ENCODE results near the gene GPR151.
"Not testable (repeated sequence)": the region's sequence is repeated elsewhere in the genome, so short reads cannot be mapped to it uniquely, and the experiment has no call there.

GPR151 gene

DNA sequence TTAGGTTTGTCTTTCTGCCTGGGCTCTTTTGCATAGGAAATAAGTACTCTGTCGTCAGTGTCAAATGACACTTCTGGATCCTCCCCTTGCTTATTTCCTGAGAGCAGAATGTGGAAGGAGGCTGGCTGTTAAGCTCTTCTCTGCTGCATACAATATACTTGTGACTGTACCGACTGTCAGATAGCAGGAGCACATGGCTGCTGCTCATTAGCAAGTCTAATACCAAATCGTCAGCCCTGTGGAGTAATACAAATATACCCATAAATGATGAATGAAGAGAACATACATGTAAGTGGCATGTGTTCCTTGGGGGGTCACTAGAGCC lies at the start of gene GPR151:
Gene GPR151 (minus strand): TSS at position 40 of the 325 bp plus-strand sequence. CDS start 77 bp downstream, outside the sequence.
- no peak for DNase-seq (ENCODE audit: low read depth in 2 of 2)

DNA sequence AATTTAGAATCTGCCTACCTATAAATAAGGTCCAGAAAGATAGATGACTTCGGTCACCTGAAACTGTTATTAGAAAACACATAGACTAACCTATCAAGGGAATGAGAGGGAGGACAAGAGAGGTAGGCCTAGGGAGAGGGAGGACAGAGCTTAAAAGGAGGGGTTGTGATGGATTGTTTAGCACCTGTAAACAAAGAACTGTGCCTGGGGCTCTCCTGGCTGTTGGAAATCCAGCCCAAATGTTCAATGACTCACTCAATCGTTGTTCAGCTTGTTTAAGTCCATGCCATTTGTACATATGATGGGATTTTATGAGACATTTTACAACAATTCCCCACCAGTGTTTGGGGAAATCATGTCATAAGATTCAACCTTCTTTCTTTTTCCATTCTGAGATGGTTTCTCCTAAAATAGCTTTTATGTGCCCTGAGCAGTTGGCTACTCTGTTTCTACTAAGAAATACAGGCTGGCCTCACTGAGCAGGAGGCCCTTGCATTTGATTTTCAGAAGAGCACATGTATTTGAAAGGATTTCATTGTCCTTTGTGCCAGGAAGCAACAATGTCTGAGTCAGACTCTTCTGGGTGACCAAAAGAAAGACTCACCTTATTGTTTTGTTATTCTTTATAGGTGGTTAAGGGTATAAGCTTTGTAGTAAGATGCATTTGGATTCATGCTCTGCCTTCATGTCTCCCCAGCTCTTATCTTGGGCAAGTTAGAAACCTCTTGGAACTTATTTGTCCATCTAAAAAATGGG lies 48.2 kb upstream of the GPR151 start:
- DNase-seq (ENCODE audit: low read depth in 2 of 2) = no peak

DNA sequence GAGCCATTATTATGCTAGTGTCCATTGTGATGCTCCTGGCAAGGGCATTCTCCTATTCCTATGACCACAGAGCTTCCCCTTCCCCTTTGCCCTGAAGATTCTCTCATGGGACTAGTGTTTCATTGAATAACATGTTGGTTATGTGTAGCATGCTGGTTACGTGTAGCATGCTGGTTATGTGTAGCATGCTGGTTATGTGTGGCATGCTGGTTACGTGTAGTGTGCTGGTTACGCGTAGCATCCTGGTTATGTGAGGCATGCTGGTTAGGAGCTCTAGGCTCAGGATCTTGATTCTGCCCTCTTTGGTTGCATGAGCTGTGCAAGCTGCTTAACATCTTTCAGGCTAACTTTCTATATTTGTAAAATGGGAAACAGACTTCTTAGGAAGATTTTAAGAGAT lies 46.5 kb upstream of the GPR151 start:
- no peak for DNase-seq (ENCODE audit: low read depth in 2 of 2)

DNA sequence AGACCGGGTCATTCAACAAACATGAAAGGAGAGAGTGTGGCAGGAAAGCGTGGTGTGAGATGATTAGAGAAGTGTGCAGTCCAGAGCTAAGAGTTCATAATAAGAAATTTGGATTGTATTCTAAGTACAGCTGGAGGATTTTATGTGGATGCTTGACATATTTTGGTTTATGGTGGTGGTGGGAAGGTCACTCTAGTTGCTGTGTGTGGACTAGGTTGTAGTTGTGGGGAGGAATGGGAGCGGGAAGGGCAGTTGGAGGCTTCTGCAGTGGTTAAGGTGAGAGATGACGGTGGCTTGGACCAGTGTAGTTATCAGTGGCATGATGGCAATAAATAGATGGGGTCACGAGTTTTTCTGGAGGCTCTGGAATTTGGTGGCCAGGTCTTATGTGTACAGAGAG lies 45.7 kb upstream of the GPR151 start:
- DNase-seq (ENCODE audit: low read depth in 2 of 2) = no peak

DNA sequence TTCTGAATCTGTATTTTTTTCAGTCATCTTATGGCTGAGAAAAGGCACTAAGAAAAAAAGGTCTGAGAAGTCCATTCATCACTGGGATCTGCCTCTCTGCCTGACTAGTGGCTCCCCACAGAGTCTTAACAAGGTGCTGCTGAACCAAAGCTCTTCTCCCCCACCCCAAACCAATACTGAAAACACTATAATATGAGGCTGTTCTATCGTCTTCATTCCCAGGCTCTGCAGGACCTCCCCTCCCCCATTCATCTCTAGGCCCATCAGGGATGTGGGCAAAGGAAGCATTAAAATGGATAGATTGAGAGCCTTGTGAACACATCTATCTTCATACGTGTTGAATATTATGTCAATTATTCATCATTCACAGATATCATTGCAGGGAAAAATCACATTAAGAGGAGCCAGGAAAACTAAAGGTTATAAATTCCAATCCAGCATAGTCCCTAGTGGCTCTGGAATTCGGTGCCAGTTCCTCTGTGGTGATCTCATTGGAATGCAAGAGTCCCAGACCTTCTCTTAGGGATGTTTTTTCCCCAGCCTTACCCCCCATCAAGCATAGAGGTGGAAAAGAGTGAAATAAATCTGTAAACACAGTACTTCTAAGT lies 44.3 kb upstream of the GPR151 start:
- DNase-seq (ENCODE audit: low read depth in 2 of 2) = no peak

DNA sequence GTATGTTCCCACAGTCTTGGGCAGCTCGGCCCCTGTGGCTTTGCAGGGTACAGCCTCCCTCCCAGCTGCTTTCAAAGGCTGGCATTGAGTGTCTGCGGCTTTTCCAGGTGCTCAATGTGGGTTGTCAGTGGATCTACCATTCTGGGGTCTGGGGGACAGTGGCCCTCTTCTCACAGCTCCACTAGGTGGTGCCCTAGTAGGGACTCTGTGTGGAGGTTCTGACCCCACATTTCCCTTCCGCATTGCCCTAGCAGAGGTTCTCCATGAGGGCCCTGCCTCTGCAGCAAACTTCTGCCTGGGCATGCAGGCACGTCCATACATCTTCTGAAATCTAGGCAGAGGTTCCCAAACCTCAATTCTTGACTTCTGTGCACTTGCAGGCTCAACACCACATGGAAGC lies 40.9 kb upstream of the GPR151 start:
- DNase-seq (ENCODE audit: low read depth in 2 of 2) = not testable (repeated sequence)

DNA sequence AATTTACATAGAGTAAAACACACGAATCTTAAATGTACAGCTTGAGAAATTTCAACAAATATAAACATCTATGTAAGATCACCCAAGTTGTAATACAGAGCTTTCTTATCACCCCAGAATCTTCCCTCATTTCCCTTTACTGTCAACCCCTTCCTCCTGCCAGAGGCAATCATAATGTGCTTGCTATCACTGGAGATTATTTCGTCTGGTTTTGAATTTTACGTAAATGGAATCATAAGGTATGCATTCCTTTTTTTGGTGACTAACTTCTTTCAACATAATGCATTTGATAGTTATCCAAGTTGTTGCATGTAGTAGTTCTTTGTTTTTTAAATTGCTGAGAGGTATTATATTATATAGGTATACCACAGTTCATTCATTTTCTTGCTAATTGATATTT lies 37.5 kb upstream of the GPR151 start:
- no peak for DNase-seq (ENCODE audit: low read depth in 2 of 2)

DNA sequence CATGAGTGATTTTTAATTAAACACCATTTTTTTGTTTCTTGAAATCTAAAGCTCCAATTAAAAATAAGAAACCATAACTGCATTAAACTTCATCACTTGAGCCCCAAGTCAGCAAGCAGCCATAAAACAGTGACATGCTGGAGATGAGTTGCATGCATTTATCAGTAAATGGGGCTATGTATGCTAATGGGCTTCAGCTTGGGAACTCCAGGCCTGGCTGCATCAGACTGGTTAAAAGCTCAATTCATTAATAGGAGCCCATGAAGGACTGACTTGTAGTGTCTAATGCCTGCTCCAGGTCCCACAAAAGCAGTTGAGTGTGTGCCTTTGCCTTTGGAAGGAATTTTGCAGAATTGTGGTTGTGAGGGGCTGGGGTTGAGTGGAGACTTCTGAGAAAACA lies 33.6 kb upstream of the GPR151 start:
- DNase-seq (ENCODE audit: low read depth in 2 of 2) = no peak

DNA sequence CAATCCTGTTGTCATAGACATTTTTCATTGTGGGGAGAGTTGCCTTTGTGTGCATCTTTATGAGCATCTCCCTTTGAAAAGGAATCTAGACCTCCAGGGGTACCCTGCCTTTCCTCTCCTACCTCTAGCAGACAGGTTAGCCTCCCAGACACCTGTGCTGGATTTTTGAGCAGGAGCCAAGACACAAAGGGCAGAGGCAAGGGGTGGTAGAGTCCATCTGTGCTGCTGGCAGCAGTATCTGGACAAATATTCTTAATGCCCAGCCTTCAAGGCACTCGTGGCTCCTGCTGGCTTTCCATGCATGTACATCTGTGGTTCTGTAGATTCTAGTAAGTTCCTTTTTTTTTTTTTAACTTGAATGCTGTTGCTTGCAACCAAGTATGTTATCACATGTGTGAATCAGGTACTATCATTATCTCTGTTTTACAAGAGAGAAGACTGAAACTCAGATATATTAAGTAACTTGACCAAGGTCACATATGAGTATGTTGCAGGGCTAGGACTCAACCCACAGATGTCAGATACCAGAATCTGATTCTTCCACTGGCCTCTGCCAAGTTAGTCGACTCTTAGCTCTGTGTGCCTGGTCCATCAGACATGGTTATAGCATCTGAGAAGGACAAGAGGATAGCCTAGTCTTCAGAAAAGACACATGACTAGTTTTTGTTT lies 32.9 kb upstream of the GPR151 start:
- no peak for DNase-seq (ENCODE audit: low read depth in 2 of 2)

DNA sequence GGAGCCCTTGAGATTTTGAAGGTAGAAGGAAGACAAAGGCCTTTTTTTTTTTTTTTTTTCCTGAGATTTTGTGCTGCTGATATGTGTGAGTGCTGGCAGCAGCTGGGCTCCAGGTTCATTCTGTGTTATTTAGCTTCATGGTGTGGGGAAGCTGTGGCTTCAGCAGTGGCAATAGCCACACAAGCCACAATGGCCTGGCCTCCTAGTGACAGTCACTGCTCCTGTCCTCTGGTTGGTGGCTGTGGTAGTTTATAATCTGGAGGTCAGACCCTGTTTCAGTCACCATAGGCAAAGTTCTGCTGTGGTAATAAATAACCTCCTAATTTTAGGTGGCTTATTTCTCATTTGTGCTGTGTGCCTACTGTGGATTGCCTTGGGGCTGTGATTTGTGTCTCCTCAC lies 28.2 kb upstream of the GPR151 start:
- no peak for DNase-seq (ENCODE audit: low read depth in 2 of 2)

DNA sequence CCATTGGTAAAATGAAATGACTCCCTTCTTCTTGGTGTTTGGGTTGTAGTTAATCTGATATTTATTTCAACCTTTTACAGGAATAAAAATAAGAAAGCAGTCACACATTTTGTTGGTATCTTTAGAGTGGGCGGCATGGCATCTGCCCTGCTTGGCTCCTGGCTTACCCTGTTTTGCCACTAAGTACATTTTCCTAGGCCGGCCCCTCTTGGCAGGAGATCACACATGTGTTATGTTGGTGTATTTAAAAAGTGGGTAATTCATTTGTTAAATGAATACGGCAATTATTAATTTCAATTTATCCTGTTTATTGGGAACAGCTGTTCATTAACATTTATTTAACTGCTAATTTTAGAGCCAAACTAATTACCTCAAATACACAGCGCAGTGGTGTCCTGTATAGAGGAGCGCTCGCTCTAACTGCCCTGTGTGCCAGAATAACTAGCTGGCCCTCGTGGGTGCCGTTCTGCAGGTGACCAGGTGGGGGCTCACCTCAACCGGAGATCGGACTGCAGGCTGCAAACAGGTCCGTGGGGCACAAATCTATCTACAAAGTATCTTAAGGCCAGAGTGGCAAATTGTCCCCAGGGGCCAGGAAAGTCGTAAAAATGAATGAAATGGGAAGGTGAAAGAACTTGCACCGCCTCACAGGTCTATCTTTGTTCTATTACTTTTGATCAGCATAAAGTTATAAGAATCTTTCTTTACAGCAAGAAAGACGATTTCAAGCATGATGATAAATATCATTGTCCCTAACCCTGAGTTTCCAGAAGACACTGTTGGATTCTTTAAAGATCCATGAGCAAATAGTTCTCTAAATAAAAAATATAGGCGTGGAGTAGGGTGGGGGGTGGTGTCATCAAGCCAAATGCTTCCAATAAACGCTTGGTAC lies 26.2 kb upstream of the GPR151 start:
- DNase-seq (ENCODE audit: low read depth in 2 of 2) = peak; percentile 57 to 61

DNA sequence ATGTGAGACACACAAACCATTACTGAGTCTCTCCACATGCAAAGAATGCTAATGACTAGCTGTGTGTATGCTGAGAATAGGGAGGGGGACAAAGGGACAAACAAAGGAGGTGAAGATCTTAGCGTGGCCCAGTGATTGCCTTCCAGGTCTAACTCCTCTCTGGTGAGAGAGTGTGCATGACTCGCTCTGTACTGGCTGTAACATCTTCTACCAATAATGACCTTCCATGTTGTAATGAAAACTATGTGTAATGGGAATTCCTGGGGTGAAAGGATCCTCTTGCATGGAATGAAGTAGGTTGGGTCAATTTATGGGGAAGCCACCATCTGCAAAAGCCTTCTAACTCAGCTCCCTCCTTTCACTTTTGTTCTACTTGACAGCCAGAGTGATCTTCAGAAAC lies 24.4 kb upstream of the GPR151 start:
- no peak for DNase-seq (ENCODE audit: low read depth in 2 of 2)

DNA sequence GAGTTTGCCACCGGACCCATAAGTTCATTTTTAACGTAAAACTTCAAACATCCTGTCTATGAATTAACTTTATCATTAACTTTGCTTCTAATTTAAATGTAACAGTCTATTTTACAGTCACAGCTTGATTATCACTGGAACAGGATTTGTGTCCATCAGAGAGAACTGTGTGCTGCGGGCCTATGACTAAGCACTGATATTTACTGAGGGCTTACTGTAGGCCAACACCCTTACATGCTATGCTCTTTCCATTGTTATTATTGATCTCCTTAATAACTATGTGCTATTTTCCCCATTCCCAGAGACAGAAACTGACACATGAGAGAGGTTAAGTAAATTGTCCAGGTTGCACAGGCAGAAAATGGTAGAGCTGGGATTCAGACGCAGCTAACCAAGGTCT lies 24.0 kb upstream of the GPR151 start:
- no peak for DNase-seq (ENCODE audit: low read depth in 2 of 2)

DNA sequence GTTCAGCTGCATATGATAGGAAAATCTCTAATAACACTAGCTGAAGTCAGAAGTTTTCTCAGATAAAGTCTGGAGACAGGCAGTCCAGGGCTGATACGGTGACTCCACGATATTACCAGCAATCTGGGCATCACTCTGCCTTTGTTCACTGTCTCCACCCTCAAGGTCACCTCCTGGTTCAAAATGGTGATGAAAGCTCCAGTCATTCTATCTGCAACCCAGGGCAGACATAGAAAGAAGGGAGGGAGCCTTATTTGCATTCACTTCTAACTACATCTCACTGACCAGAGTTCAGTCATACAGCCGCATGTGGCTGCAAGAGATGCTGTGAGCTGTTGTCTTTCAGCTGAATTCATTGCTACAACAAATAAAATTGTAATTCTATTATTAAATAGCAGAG lies 22.4 kb upstream of the GPR151 start:
- no peak for DNase-seq (ENCODE audit: low read depth in 2 of 2)

DNA sequence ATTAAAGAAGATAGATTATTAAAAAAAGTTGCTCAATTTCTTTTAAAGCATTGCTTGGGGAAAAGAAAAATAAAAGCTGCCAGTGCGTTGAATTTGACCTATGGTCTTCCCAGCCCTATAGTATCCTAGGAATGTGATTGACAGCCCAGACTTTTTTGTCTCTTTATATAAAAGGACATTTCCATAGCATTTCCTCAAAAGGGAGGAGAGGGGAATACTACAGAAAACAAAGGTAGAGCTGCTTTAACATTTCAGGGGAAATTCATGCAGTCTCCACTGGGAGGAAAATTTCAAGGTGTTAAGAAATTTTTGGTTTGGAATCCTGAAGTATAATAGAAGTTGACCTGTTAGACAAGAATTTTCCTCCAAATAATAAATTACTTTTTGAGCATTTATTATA lies 17.9 kb upstream of the GPR151 start:
- no peak for DNase-seq (ENCODE audit: low read depth in 2 of 2)

DNA sequence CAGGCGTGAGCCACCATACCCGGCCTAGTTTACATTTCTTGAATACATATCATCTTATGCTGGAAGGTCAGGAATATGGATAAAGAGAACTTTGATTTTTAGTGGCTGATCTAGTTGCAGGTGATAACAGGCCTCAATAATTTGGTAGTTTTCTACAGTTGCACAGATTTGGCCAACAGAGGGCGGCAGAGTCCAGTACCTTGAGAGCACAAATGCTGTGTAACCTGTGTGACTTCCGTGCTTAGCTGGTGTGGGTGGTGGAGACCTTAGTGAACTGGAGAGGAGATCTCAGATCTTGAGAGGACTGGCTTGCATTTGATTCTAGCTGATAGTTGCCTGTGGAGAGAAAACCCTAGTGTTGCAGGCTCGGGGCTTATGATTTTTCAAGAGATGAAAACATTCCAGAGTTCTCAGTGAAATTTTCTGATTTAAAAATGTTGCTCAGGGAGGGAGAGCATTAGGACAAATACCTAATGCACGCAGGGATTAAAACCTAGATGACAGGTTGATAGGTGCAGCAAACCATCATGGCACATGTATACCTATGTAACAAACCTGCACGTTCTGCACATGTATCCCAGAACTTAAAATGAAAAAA lies 17.4 kb upstream of the GPR151 start:
- DNase-seq (ENCODE audit: low read depth in 2 of 2) = peak; percentile 66 to 71

DNA sequence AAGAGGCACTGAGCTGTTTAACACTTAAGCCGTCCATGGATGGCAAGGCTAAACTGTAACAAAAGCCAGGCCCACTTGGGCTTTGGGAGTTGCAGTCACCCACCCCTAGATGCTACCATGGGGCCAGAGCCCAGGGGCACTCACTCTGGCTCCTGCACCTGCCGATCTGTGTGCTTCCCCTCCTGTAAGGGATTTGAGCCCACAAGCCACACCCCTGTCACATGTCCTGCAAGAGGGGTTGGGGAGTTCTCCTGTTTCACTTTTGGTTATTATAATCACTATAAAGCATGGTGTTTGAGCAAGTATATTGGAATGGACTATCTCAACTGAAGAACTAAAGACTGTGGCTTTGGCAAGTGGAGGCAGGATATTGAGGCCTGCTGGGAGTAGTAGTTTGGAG lies 14.0 kb upstream of the GPR151 start:
- no peak for DNase-seq (ENCODE audit: low read depth in 2 of 2)

DNA sequence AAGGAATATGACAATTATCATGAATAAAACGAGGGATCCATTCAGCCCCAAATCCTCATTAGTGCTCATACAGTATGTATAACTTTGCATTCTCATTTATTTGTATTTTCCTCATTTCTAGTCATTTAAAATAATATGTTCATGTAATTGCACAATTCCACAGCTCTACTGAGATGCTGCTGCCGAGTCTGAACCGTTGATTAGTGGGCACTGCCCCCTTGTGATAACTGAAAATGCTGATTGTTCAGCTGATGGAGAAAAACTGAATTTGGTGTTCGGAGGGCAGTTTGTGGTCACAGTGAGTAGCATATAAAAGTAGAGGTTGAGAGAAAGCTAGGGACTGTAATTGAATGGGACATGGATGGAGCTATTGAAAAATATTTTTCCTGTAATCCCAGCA lies 12.2 kb upstream of the GPR151 start:
- no peak for DNase-seq (ENCODE audit: low read depth in 2 of 2)

DNA sequence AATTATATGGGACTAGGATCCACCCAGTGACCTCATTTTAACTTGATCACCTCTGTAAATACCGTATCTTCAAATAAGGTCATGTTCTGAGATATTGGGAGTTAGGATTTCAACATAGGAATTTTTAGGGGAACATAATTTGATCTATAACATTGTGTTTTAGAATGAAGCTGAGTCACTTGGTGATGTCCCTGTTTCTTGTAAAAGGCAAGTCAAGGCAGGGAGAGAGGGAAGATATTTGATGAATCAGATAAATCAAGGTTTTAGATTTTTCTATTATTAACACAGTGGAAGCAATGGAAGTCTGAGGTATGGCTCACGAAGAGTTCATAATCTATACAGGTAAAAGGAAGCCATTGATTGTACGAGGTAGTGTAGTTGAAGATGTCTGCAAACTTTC lies 11.8 kb upstream of the GPR151 start:
- DNase-seq (ENCODE audit: low read depth in 2 of 2) = no peak

DNA sequence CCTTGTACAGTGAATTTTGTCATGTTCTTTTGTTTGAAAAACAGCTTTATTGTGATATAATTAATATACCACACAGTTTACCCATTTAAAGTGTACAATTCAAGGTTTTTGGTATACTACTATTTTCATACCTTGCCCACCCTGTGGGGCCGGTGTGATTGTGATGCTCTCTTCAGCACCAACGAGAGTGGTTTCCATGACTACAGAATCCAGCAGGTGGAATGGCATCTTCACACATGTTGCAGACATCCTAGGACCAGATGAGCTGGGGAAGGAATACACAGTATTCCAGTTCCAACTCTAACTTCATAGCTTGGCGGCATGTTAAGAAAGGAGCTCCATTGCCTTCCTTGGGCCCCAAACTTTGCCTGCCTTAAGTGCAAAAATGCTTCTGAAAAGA lies 7.7 kb upstream of the GPR151 start:
- no peak for DNase-seq (ENCODE audit: low read depth in 2 of 2)

DNA sequence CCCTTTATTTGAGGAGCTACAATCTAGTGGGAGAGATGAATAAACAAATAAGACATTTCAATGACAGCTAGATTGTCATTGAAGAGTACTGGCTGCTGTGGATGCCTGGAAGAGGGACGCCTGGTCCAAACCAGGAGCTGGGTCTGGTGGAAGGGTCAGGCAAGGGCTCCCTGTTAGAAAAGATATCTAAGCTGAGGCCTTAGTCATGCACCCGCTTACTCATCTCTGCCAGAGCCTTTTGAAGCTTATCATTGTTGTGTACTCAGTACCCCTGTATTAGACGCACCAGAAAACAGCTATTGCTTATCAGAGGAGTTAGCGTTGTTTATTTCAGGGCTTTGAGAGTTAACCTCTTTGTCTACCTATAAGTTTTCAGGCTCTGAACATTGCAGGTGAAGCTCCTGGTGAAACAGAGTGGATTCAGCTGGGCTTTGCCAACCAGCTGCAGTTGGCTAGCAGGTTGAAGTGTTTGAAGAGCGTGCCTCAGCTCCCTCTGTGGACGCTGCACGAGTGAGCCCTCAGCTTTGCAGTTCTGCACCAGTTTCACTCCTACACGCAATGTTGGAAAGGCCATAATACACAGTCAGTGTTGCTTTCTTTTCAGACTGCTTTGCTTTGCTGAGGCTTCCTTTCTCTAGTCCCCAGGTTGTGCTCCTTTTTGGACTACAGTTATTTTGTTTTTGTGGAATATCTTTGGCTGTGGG lies 5.6 kb upstream of the GPR151 start:
- DNase-seq (ENCODE audit: low read depth in 2 of 2) = no peak
